Heart left ventricle (tissue), 13 donors: ENCODE measurements around the gene MAGI1.

Experiments
- CTCF ChIP-seq, 12 donors: fragments of 200-600 bp; sonication (generic) in 4 of 12; IDR thresholded peaks; one replicate each; pipeline versions ENCODE4 v1.5.0 to v1.8.0; 2018 to 2022; ENCODE audit warnings: antibody characterized with exemption in 12 of 12, mild to moderate bottlenecking in 5 of 12
- POLR2A ChIP-seq, 2 donors: fragments of 450-650 bp; IDR thresholded peaks; one replicate each; pipeline ENCODE4 v1.6.1; 2017; ENCODE audit warnings: antibody characterized with exemption in 2 of 2, mild to moderate bottlenecking in 2 of 2, moderate library complexity in 2 of 2
- donor health status: ischemic (EF 13 %, LVEDD 7.1; RV severe dilation, severe dysfunction).
- donor health status: DM: no; HTN: yes; CAD: no.
- donor health status: DM: no; HTN: no; CAD: no.
- donor health status: ischemic (EF 25% LVEDD 6.9; RV normal size, moderate dysfunction).
- donor health status: ischemic (EF 25% LVEDD 5.7; RV mildly dilated, moderate dysfunction).
- donor health status: ischemic (EF 35%, LVEDD 5.7; RV mildly dilated, moderate dysfunction).
- donor health status: nonischemic (EF 11% LVEDD 7.7; RV severe dilation, severe dysfunction).
- donor health status: DM: yes; HTN: yes; CAD: no.
- donor health status: PGD.
- donor health status: ischemic (EF 29% LVEDD 5.4; RV normal size, mild dysfunction).
- donor health status: nonischemic (EF 23%, LVEDD 6.1; RV moderate dilation, normal function).

GRCh38 chr3:65811892-65812291, 226.8 kb downstream of the MAGI1 start:
- TF ChIP-seq CTCF (IDR thresholded peaks at IDR 0.05) (no peak), POLR2A (IDR thresholded peaks at IDR 0.05) (no peak)
